ENCODE results near the gene PRKG1. TPM values are rescaled to one million over a fixed set of nuclear protein-coding genes. Genes with fewer than 3 reads are reported as not detected.

PRKG1 gene
- total RNA-seq, 1 experiment from 2014 or later, result 0.21 TPM

DNA sequence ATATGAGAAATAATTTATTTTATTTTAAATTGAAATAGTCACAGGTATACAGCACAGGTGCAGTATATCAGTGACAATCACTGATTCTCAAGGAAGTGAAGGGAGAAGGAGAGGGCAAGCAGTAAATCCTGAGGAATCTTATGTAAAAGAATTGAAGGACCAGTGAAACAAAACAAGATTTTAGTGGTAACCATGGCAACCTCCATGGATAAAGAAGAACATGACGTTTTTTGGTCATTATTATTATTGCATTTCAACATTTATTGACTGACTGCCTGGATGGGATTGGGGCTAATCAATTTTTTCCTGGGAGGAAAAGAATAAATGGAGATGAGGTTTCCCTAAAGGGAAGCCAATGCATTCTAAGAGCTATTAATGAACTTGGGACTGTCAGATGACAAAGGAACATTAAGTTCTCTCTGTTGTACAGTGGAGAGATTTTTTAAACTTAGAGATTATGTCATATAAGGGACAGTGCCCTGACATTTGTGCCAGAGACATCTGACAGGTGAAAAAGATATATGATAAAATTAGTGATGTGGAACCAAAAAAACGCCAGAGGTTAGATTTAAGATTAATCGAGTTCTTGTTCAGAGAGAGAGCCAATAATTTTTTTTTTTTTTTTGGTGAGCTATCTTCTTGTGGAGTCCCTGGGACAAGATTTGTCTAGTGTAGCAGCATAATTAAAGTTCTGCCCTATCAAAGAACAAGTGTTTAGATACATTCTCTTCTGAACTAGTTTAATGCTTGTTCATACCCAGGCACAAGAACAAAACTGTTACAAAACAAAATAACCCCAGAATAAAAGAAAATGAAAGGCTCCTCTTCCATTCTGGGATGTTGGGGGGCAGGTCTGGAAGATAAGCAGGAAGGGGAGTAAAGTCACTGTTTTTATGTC, 345.2 kb downstream of the PRKG1 start:
- intact Hi-C loops (cut with micrococcal nuclease; ENCODE audit: unreplicated experiment), result loop anchor here (5.0 kb wide), 2 partner anchors 417 to 632 kb away; no protein-coding TSS in a partner anchor
- H3K9me3 Mint-ChIP-seq (ENCODE audit: low read depth, unreplicated experiment), result no peaks in the 10 kb centered on the region
- CTCF ChIA-PET, result no interaction called here
- H3K36me3 Mint-ChIP-seq (ENCODE audit: insufficient read depth, unreplicated experiment), result no peaks in the 10 kb centered on the region
- H3K27me3 Mint-ChIP-seq (ENCODE audit: unreplicated experiment), result no peaks in the 10 kb centered on the region
- H3K4me3 Mint-ChIP-seq (ENCODE audit: low read depth, unreplicated experiment), result no peak overlapping the region
- H3K4me1 Mint-ChIP-seq (ENCODE audit: low read depth, unreplicated experiment), result no peaks in the 10 kb centered on the region
- TF ChIP-seq CTCF (IDR thresholded peaks at IDR 0.05; ENCODE audit: unreplicated experiment), result no peak
- no peak overlapping the region for H3K27ac Mint-ChIP-seq (ENCODE audit: unreplicated experiment)
- BruUV-seq (replicated peaks), result no TSS peak
- DNase-seq, result no peak

DNA sequence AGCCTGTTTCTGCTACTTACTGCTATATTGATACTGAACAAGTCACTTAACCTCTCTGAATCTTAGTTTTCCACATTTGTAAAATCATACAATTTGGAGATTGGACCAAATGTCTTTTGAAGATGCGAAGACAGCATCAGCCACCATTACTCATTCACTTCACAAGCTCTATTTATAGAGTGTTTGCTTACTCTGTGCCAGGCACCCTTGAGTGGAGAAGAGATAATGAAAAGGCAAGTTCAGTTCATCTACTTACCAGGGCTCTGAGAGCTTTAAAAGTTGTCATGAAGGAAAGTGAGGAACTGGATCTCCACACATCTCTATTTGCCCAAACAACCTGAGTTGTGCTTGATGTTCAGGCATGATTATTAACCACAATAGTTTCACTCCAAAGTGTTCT, 347.6 kb downstream of the PRKG1 start:
- no peak overlapping the region for H3K4me3 Mint-ChIP-seq (ENCODE audit: low read depth, unreplicated experiment)
- CTCF ChIA-PET, result interaction anchor here (0.5 to 1.8 kb wide), 3 partner anchors 32 to 358 kb away, joined by 3 to 10 read pairs (median 3); no protein-coding TSS in a partner anchor

DNA sequence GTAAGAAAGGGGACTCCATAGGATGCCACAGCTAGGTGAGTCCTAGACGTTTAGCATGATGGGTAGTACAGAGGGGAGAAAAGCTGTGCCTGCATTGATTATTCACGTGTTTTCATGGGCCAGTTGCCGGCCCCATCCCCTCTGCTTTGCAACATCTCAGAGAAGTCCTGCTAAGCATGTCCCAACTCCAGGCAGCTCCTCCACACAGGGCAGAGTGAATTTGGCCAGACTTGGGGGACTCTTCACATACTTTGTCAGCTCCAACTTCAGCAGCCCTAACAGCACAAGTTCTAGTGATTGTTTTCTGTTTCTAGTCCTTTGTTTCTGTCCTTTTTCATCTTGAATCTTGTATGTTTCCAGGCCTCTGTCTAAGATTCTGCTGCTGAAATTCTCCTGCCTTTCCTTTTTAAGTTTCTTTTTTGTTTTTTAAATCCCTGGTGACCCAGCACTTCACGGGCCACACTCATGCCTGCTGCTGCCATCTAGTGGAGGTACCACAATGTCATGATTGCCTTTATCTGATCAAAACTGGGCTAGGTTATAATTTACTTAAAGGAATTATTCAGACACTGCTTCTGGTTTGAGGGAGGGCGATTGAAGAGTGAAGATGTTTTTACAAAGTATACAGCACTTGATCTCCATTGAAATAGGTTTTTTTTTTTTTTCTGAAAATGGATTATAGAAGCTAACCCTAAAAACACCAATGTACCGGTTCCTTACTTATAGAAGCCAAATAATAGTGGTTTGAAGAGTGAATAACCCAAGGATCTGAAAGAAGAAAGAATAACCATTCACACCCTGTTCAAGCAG, 348.2 kb downstream of the PRKG1 start:
- no TSS peak for BruUV-seq (replicated peaks)
- H3K4me3 Mint-ChIP-seq (ENCODE audit: low read depth, unreplicated experiment), result no peak overlapping the region

More for the DNA sequence above, 347.6 kb downstream of the PRKG1 start:
- H3K36me3 Mint-ChIP-seq (ENCODE audit: insufficient read depth, unreplicated experiment), result no peaks in the 10 kb centered on the region
- H3K27ac Mint-ChIP-seq (ENCODE audit: unreplicated experiment), result no peak overlapping the region
- peaks cover 9% of the 10 kb centered on the region for H3K27me3 Mint-ChIP-seq (ENCODE audit: unreplicated experiment)
- no peaks in the 10 kb centered on the region for H3K4me1 Mint-ChIP-seq (ENCODE audit: low read depth, unreplicated experiment)
- no peak for DNase-seq
- no peak for TF ChIP-seq CTCF (IDR thresholded peaks at IDR 0.05; ENCODE audit: unreplicated experiment)
- intact Hi-C loops (cut with micrococcal nuclease; ENCODE audit: unreplicated experiment), result loop anchor here (1.0 to 5.0 kb wide), 3 partner anchors 359 to 635 kb away; no protein-coding TSS in a partner anchor
- H3K9me3 Mint-ChIP-seq (ENCODE audit: low read depth, unreplicated experiment), result no peaks in the 10 kb centered on the region
- BruUV-seq (replicated peaks), result no TSS peak

More for the DNA sequence above, 348.2 kb downstream of the PRKG1 start:
- intact Hi-C loops (cut with micrococcal nuclease; ENCODE audit: unreplicated experiment), result loop anchor here (1.0 to 5.0 kb wide), 3 partner anchors 359 to 635 kb away; no protein-coding TSS in a partner anchor
- peaks cover 15% of the 10 kb centered on the region for H3K27me3 Mint-ChIP-seq (ENCODE audit: unreplicated experiment)
- DNase-seq, result peak; percentile 64
- TF ChIP-seq CTCF (IDR thresholded peaks at IDR 0.05; ENCODE audit: unreplicated experiment), result peak; percentile 41
- H3K27ac Mint-ChIP-seq (ENCODE audit: unreplicated experiment), result no peak overlapping the region
- CTCF ChIA-PET, result interaction anchor here (0.5 to 1.8 kb wide), 5 partner anchors 33 to 419 kb away, joined by 3 to 10 read pairs (median 3); no protein-coding TSS in a partner anchor
- H3K36me3 Mint-ChIP-seq (ENCODE audit: insufficient read depth, unreplicated experiment), result no peaks in the 10 kb centered on the region
- no peaks in the 10 kb centered on the region for H3K4me1 Mint-ChIP-seq (ENCODE audit: low read depth, unreplicated experiment)
- H3K9me3 Mint-ChIP-seq (ENCODE audit: low read depth, unreplicated experiment), result no peaks in the 10 kb centered on the region
